ENCODE measurements around the gene MARF1. TPM values are rescaled to one million over a fixed set of nuclear protein-coding genes. Genes with fewer than 3 reads are reported as not detected.
A peak's percentile ranks its signal among the peaks of the same experiment; 100 is the strongest.
"Not testable (repeated sequence)": the region's sequence is repeated elsewhere in the genome, so short reads cannot be mapped to it uniquely, and the experiment has no call there.

MARF1 gene
- total RNA-seq, 1 experiment from 2014 or later = 8.9 TPM

DNA sequence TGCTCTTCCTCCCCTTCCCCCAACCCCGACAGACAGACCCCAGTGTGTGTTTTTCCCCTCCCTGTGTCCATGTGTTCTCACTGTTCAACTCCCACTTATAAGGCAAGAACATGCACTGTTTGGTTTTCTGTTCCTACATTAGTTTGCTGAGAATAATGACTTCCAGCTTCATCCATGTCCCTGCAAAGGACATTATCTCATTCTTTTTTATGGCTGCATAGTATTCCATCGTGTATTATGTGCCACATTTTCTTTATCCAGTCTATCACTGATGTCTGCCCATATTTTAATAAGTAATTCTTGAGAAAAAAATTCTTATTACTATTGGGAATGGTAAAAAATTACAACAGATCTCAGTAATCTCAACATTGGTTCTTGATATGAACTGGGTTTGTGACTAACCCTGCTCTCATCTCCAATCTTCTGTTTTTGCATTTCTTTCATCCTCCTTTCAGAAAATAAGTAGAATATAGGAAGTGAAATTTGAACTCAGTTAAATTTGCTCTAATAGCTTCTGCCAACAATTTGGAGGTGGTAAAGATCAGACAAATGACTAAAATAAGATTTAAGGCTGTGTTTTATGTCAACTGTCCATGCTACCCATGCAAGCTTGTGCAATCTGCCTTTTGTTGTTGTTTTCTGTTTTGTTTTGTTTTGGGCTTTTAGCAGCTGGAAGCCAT, 11.1 kb downstream of the MARF1 start:
- DNase-seq (ENCODE audit: low spot score) = no peak

DNA sequence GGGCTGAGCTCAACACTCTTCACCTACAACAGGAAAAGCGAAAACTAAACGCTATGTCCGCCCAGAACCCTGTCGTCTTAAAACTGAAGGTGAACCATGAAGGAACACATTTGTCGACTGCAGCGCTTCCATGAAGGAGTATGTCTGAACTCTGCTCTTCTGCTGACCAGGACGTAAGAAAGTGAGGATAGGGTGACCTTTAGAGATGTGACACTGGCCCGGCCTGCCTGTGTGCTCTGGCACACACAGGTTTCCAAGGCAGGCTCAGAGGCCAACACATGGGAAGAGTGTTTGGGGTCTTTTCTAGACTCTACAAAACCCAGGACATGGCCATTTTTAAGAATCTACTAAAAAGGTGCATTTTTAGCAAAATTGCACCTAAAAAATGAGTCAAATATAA, 21.1 kb downstream of the MARF1 start:
- DNase-seq (ENCODE audit: low spot score) = no peak

GRCh38 chr16:15621456-15621855, 21.5 kb downstream of the MARF1 start:
- no peak for DNase-seq (ENCODE audit: low spot score)

- no peak for DNase-seq (ENCODE audit: low spot score)
Observed at GRCh38 chr16:15620611-15621195, 22.3 kb downstream of the MARF1 start.

DNA sequence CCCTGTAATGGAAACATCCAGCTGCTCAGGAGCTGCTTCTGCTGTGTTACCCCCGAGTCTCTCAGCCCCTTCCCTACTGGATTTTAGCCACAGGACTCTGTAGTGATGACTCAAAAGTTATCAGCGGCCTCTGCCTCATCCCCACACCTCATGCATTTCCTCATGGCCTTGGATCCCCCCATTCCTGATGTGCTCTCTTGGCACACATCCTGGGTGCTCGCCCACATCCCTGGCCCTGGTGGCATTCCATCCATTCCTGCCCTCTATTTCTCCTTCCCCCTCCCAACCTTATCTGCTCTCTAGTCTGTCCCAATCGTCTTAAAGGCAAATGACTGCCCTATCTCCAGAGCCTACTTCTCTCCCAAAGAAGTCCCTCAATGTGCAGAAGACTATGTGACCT, 24.6 kb downstream of the MARF1 start:
- peak; percentile 81 for DNase-seq (ENCODE audit: low spot score)

GRCh38 chr16:15617901-15618300, 25.1 kb downstream of the MARF1 start:
- DNase-seq (ENCODE audit: low spot score) = no peak

GRCh38 chr16:15616475-15617165, 26.3 kb downstream of the MARF1 start:
- DNase-seq (ENCODE audit: low spot score) = no peak

DNA sequence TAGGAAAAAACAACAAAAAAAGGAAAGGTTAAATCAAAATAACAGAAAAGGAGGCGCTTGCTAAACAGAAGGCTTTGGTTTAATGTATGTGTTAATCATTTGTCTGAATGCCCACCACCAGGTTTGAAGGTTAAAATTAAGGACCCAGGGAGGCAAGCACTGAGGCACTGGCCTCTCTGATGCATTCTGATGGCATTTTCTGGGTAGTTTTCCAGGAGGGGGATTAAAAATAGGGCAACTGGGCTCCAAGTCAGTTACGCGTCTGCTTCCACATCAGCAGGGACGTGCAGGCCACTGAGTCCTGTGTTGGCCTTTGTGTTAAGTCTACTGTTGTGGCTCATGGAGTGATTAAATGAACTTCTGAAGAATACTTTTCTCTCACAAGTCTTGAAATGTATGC, 26.9 kb downstream of the MARF1 start:
- no peak for DNase-seq (ENCODE audit: low spot score)

GRCh38 chr16:15613676-15614075, 29.3 kb downstream of the MARF1 start:
- DNase-seq (ENCODE audit: low spot score) = peak; percentile 8

DNA sequence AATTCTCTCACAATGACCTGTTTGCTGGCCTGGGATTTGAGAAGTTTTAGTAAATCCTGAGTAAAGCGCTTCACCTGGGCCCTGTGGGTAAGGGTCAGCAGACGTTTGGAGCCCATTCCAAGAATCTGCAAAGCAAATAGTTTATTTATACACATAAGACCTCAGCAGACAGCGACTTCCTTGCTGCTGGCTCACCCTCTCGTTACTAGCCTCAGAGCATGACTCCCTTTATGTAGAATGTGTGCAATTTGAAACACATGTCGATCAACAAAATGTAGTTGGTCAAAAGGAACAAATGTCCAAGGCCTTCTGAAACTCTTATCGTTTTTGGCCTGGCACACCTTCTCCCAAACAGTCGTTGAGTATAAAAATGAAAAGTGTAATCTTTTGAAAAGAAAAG, 31.3 kb downstream of the MARF1 start:
- no peak for DNase-seq (ENCODE audit: low spot score)

DNA sequence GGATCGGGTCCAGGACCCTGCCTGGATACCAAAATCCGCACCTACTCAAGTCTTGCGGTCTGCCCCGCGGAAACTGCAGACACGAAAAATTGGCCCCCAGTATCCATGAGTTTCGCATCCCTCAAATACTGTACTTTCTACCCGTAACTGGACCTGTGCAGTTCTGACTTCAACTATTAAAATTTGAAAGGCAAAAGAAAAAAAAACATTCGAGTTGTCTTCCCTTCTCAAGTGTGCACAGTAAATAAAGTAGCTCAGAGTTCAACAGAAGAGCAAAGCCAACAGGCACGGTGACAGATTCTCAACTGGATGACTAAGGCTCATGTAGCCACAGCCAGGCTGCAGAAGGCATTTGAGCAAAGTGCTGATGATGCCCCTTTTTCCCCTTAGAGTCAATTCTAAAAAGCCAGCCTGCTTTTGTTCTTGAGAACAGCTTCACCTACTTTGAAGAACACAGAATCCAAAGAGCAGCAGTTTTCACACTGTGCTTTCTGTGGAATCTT, 32.5 kb downstream of the MARF1 start:
- no peak for DNase-seq (ENCODE audit: low spot score)

DNA sequence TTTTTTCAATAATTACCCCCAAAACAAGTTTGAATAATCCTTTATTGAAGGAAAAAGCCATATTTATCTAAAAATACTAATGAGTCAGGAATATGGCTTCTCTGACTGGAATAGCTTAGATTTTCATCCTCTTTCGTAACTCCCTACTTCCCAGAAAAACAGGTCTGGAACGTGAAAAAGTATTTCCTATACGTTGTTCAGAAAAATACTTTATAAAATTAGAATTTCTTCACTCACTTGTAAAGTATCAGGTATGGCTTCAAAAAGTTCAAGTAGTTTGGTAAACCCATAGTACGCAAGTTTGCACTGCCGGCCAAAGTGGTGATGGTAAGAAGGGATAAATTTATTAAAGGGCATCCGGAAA, 33.7 kb downstream of the MARF1 start:
- no peak for DNase-seq (ENCODE audit: low spot score)

DNA sequence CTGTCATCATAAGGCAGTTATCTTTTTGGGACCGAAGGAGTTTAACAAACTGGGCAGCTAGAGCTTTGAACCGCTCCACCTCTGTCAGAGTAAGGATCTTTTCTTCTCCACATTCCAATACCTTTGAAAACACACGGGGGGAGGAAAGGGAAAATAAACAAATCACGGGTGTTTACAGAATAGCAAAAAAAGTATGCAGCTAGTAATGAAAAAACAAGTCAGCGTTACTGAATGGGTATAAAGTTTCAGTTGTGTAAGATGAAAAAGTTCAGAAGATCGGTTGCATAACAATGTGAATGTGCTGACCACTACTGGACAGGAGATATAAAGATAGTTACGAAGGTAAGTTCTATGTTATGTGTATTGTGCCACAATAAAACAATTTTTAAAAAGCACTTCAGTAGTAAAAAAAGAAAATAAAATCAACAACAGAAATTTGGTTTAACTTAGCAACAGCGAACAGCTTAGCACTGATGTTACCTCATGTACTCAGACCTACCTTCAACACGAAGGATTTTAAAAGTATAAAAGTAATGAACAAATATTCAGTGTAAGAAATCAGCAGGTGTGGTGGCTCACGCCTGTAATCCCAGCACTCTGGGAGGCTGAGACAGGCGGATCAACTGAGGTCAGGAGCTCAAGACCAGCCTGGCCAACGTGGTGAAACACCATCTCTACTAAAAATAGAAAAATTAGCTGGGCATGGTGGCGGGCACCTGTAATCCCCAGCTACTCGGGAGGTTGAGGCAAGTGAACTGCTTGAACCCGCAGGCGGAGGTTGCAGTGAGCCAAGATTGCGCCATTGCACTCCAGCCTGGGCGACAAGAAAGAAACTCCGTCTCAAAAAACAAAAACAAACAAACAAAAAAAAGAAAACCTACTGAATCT, 34.3 kb downstream of the MARF1 start:
- no peak for DNase-seq (ENCODE audit: low spot score)

GRCh38 chr16:15607700-15608396, 35.1 kb downstream of the MARF1 start:
- peak; percentile 9 for DNase-seq (ENCODE audit: low spot score)

DNA sequence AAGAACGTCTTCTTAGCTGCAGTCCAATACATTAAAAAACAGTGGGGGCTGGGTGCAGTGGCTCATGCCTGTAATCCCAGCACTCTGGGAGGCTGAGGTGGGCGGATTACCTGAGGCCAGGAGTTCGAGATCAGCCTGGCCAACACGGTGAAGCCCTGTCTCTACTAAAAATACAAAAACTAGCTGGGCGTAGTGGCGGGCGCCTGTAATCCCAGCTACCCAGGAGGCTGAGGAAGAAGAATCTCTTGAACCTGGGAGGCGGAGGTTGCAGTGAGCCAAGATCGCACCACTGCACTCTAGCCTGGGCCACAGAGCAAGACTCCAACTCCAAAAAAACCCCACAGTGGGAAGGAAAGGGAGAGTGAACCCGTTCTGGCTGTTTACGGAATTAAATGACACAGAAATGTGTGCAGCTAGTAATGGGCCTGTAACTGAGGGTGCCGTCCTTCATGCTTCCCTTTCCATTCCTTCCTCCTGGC, 35.7 kb downstream of the MARF1 start:
- DNase-seq (ENCODE audit: low spot score) = not testable (repeated sequence)

DNA sequence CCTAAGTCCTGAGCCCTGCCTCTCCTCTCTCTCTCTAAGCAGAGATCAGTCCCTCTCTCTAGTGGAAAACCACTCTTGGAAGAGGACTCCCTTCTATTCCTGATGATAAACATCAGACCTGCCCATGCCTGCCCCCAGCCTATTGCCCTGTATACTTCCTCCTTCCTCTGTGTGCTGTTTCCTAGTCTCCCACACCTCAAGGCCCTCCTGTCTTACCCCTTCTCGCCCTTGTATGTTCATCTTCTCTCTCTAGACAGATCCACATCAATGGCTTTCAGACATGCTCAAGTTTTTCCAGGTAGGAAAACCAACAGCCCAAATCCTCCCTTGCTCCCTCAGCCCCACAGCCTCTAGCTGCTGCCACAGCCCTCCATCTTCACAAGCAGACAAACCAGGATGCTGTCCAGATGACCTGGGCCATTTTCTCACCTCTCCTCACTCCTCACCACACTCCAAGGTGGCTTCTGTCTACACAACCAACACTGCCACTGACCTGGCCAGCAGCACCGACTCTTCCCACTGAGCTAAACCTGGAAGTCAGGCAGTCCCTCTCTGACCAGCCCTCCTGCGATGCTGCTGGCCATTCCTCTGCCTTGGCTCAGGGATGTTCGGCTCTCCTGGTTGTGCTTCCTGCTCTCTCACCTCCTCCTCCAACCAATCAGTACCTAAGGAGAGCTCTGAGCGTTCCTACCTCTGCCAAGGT, 36.3 kb downstream of the MARF1 start:
- no peak for DNase-seq (ENCODE audit: low spot score)

GRCh38 chr16:15605839-15606517, 37.0 kb downstream of the MARF1 start:
- no peak for DNase-seq (ENCODE audit: low spot score)

DNA sequence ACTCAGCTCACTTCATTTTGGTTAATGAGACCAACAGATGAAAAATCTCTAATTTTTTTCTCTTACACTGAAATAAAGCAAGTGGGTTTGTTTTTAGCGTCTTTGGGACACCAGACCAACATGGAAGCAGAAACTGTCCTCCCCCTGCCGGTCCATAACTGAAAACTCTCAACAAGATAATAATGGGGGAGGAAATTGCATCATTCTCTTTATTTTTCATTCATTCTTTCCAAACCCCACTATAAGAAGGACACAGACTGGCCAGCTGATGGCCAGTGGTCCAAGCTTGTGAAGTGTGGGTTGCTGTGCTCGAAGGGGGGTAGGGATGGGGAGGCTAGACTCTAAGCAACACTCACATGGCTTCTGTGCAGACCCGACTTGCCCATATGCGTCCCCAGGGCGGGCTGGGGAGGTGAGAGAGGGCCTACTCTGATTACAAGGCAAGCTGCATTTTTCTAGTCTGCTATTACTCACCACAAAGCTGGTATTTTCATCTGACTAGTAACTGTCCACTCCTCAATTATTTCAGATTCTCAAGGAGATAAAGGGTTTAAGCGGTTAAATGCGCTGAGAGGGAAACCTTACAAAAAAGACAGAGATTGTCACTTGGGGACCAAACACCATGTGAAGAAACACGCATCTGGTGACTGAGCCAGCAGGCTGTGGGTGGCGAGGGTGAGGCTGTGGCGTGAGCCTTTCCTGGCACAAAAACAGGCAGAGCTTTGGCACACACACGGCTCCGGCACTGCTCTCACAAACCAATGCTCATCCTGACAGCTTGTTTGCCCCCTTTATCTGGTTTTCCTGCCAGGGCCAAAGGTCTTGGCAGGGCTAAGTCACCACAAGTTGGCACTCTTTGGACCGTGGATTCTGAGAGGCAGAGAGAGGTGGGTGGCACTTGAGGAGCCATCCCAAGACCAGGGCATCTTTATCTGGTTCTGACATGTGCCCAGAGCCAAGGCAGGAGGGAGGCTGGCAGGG, 38.2 kb downstream of the MARF1 start:
- DNase-seq (ENCODE audit: low spot score) = no peak
